Esophagus squamous epithelium (tissue), 5 donors: ENCODE measurements around the gene MRM2. TPM values are rescaled to one million over a fixed set of nuclear protein-coding genes. Genes with fewer than 3 reads are reported as not detected.
A peak's percentile ranks its signal among the peaks of the same experiment; 100 is the strongest.

Experiments
- DNase-seq: peaks from one replicate; lab custom pipeline; 2025; lab: John Stamatoyannopoulos, UW
- H3K27ac ChIP-seq, 4 donors: fragments of 200-600 bp; sonication (generic); one replicate each; pipeline ENCODE4 v1.5.1; 2016 to 2019; ENCODE audit warnings: mild to moderate bottlenecking in 1 of 4
- H3K27me3 ChIP-seq, 4 donors: fragments of 200-600 bp; sonication (generic); 1 replicate in 3 of 4; 2 replicates in 1 of 4; pipeline versions ENCODE4 v1.5.1 to v1.6.0; 2017 to 2021; ENCODE audit warnings: antibody characterized with exemption in 1 of 4
- H3K36me3 ChIP-seq, 3 donors: fragments of 200-600 bp; sonication (generic); one replicate each; pipeline ENCODE4 v1.5.1; 2016 to 2019
- H3K4me1 ChIP-seq, 3 donors: fragments of 200-600 bp; sonication (generic); one replicate each; pipeline ENCODE4 v1.5.1; 2017 to 2019
- H3K4me3 ChIP-seq, 4 donors: fragments of 200-600 bp; sonication (generic); 1 replicate in 3 of 4; 2 replicates in 1 of 4; pipeline ENCODE4 v1.5.1; 2016 to 2019; ENCODE audit warnings: mild to moderate bottlenecking in 2 of 4, moderate library complexity in 1 of 4
- H3K9me3 ChIP-seq, 3 donors: fragments of 200-600 bp; sonication (generic); one replicate each; pipeline ENCODE4 v1.5.1; 2016 to 2019
- CTCF ChIP-seq, 6 experiments: fragments of 450-650 bp in 4 of 6; fragments of 200-600 bp in 2 of 6; sonication (generic) in 2 of 6; IDR thresholded peaks; one replicate each; pipeline ENCODE4 v1.5.1; 2016 to 2019; ENCODE audit warnings: antibody characterized with exemption in 6 of 6, mild to moderate bottlenecking in 4 of 6, moderate library complexity in 4 of 6
- POLR2A ChIP-seq, 4 donors: fragments of 450-650 bp; IDR thresholded peaks; one replicate each; pipeline ENCODE4 v1.6.1; 2017; ENCODE audit warnings: antibody characterized with exemption in 4 of 4, mild to moderate bottlenecking in 4 of 4, moderate library complexity in 3 of 4
- WGBS, 2 donors: methylation state at CpG; one replicate each; pipeline ENCODE4 v1.1.5; 2018; 5-methylcytosine and 5-hydroxymethylcytosine counted together
- intact Hi-C: fragments of 100-400 bp; cut with DNase I; formaldehyde crosslinking; loops from one replicate; pipeline ENCODE4 v1.15.0; 2022
- total RNA-seq, 4 donors: library from RNA; depleted of rRNA; stranded (reverse); fragments of >200 nt; gene quantifications; one replicate each; pipeline ENCODE4 v1.1.0, GENCODE V29; 2016
- donor health status: DM: yes; HTN: yes; CAD: no.

The MRM2 gene
- total RNA-seq, 4 donors from 2014 or later = 16.8 to 31.5 (median 17.9) TPM

DNA sequence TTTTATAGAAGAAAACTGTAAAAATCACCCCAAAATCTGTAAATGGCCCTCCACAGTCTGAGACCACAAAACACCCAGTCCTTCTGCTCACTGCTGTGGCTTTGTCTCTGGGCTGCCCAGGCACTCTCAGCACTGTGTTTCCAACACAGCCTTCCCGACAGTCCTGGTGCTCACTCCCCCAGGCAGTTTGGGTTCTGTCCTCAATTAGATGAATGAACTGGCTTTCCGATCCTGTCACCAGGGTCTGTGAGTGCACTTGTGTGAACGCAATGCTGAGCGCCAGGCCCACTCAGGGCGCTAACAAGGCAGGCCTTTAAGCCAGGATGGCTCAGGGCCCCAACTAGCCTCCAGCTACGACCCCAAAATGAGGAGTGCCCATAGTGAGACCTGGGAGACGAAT is 12.5 kb downstream of the MRM2 start:
- intact Hi-C loops = no loop called here
- Histone ChIP-seq H3K27me3 (no peaks in the 10 kb centered on the region), H3K27ac (no peak overlapping the region), H3K4me1 (peaks cover 19 to 57% (median 20%) of the 10 kb centered on the region in 3 donors), H3K9me3 (no peaks in the 10 kb centered on the region), H3K4me3 (no peak overlapping the region), H3K36me3 (peaks cover 0 to 63% (median 12%) of the 10 kb centered on the region in 3 donors)
- WGBS, 2 donors = 76 to 83% methylated on average over 1 to 2 of the region's 7 CpGs
- DNase-seq = no peak
- TF ChIP-seq CTCF (IDR thresholded peaks at IDR 0.05) = no peak
- TF ChIP-seq POLR2A (IDR thresholded peaks at IDR 0.05) = no peak

DNA sequence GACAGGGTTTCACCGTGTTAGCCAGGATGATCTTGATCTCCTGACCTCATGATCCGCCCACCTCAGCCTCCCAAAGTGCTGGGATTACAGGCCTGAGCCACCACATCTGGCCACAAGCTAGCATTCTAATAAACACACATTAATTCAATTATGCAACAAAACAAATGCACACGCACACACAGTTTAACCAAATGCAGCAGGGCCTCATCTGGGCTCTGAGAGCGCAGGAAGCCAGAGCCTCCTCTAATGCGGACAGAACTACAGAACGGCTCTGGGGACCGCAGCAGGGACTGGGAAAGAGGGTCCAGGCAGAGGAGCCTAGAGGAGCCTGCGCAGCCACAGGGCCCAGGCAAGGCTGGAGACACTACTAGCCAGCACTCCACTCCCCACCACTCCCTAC is 13.1 kb downstream of the MRM2 start:
- no peak overlapping the region for H3K4me3 ChIP-seq
- H3K27me3 ChIP-seq = no peaks in the 10 kb centered on the region
- TF ChIP-seq CTCF (IDR thresholded peaks at IDR 0.05) (no peak), POLR2A (IDR thresholded peaks at IDR 0.05) (no peak)
- H3K27ac ChIP-seq = no peak overlapping the region
- no peak for DNase-seq
- H3K4me1 ChIP-seq = peaks cover 19 to 61% (median 20%) of the 10 kb centered on the region in 3 donors
- H3K36me3 ChIP-seq = peaks cover 0 to 63% (median 12%) of the 10 kb centered on the region in 3 donors
- intact Hi-C loops = no loop called here
- no peaks in the 10 kb centered on the region for H3K9me3 ChIP-seq
- 27 to 65% methylated on average over 2 to 3 of the region's 8 CpGs for WGBS, 2 donors

- Histone ChIP-seq H3K36me3 (peaks cover 5 to 74% (median 12%) of the 10 kb centered on the region in 3 donors), H3K27ac (no peak overlapping the region), H3K4me3 (no peak overlapping the region), H3K9me3 (no peaks in the 10 kb centered on the region), H3K27me3 (no peaks in the 10 kb centered on the region), H3K4me1 (peaks cover 15 to 52% (median 16%) of the 10 kb centered on the region in 3 donors)
- intact Hi-C loops = no loop called here
- WGBS, 2 donors = 94 to 97% methylated on average over 5 of the region's 15 CpGs
- TF ChIP-seq POLR2A (IDR thresholded peaks at IDR 0.05) = no peak
- DNase-seq = no peak
Observed at GRCh38 chr7:2227699-2228098, 14.3 kb downstream of the MRM2 start.

DNA sequence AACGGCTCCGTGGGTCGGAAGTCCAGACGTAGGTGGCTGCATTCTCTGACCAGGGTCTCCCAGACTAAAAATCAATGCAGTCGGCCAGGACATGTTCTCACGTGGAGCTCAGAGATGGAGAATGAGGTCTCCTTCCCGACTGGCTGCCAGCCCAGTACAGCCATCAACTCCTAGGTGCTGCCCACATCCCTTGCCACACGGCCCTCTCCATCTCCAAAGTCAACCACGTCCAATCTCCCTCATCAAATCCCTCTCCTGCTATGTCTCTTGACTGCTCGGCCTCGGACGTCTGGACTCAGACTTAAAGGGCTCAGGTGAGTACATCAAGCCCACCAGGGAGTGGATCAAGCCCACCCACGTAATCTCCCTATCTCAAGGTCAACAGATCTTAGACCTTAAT is 16.2 kb downstream of the MRM2 start:
- Histone ChIP-seq H3K27me3 (no peaks in the 10 kb centered on the region), H3K27ac (peak overlapping the region in 3 of 4 donors; percentile 15 to 81 (median 63)), H3K36me3 (peaks cover 10 to 93% (median 12%) of the 10 kb centered on the region in 3 donors), H3K9me3 (no peaks in the 10 kb centered on the region), H3K4me3 (no peak overlapping the region), H3K4me1 (peaks cover 5 to 37% (median 12%) of the 10 kb centered on the region in 3 donors)
- 96 to 97% methylated on average over 13 of the region's 13 CpGs for WGBS, 2 donors
- DNase-seq = no peak
- TF ChIP-seq CTCF (IDR thresholded peaks at IDR 0.05) (no peak), POLR2A (IDR thresholded peaks at IDR 0.05) (no peak)
- intact Hi-C loops = no loop called here

DNA sequence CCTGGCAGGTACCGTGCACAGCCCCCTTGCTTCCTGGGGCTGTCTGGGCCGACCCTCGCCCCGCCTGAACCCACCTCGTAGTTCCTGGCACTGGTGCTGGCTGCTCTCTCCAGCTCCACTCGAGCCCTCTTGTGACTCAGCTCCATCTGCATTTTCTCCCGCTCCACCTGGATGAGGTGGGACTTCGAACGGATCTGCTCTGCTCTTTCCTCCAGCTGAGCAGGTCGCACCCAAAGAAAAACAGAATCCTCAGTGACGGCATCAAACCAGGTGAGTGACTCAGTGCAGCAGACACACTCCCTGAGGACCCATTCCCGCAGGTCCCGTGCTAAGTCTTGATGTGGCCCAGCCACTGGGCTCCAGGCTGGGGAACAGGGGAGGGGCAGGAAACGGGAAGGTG is 16.7 kb downstream of the MRM2 start:
- DNase-seq = no peak
- Histone ChIP-seq H3K36me3 (peaks cover 10 to 98% (median 12%) of the 10 kb centered on the region in 3 donors), H3K9me3 (no peaks in the 10 kb centered on the region), H3K4me1 (peaks cover under 1 to 32% (median 12%) of the 10 kb centered on the region in 3 donors), H3K4me3 (no peak overlapping the region), H3K27ac (peak overlapping the region; percentile 51 to 81 (median 66)), H3K27me3 (no peaks in the 10 kb centered on the region)
- no peak for TF ChIP-seq POLR2A (IDR thresholded peaks at IDR 0.05)
- intact Hi-C loops = no loop called here
- WGBS, 2 donors = 63 to 89% methylated on average over 5 to 7 of the region's 14 CpGs

GRCh38 chr7:2224934-2225333 is 17.1 kb downstream of the MRM2 start:
- Histone ChIP-seq H3K27me3 (no peaks in the 10 kb centered on the region), H3K9me3 (no peaks in the 10 kb centered on the region), H3K4me1 (peaks cover 0 to 28% (median 12%) of the 10 kb centered on the region in 3 donors), H3K27ac (peak overlapping the region; percentile 51 to 81 (median 66)), H3K4me3 (no peak overlapping the region), H3K36me3 (peaks cover 10 to 100% (median 12%) of the 10 kb centered on the region in 3 donors)
- TF ChIP-seq POLR2A (IDR thresholded peaks at IDR 0.05) = no peak
- no peak for TF ChIP-seq CTCF (IDR thresholded peaks at IDR 0.05)
- WGBS, 2 donors = 33 to 50% methylated on average over 1 of the region's 4 CpGs
- no peak for DNase-seq
- intact Hi-C loops = no loop called here
